CD4-positive, CD25-positive, alpha-beta regulatory T cell (primary cell): Measurements from ENCODE around the gene ABCC10. TPM values are rescaled to one million over a fixed set of nuclear protein-coding genes. Genes with fewer than 3 reads are reported as not detected.
"Not testable (repeated sequence)": the region's sequence is repeated elsewhere in the genome, so short reads cannot be mapped to it uniquely, and the experiment has no call there.

ENCODE experiments used
- ATAC-seq, 2 donors: fragments of 150-1000 bp; cut with Tn5 transposase; one replicate each; pipeline ENCODE4 v1.10.0; 2021; ENCODE audit warnings: low read depth in 2 of 2, moderate number of reproducible peaks in 2 of 2, moderate library complexity in 1 of 2
- DNase-seq, 3 donors: peaks; one replicate each; pipeline versions ENCODE4 v3.0.0 to v3.0.0-alpha.2; 2012 to 2022; ENCODE audit warnings: mixed read lengths in 1 of 3
- H3K27ac ChIP-seq: one replicate; pipeline ENCODE4 v1.7.0; 2013; ENCODE audit warnings: mild to moderate bottlenecking, low read length; ENCODE audit not compliant: insufficient read depth, poor library complexity, severe bottlenecking
- H3K27me3 ChIP-seq: one replicate; pipeline ENCODE4 v1.7.0; 2013; ENCODE audit warnings: low read length; ENCODE audit not compliant: control insufficient read depth, insufficient read depth
- H3K36me3 ChIP-seq: one replicate; pipeline ENCODE4 v1.7.0; 2013; ENCODE audit warnings: mild to moderate bottlenecking, low read length, moderate library complexity; ENCODE audit not compliant: control insufficient read depth, insufficient read depth
- H3K4me1 ChIP-seq: 2 replicates; pipeline ENCODE4 v1.7.0; 2013; ENCODE audit warnings: mild to moderate bottlenecking, low read length; ENCODE audit not compliant: insufficient read depth, control insufficient read depth, poor library complexity, severe bottlenecking
- H3K4me3 ChIP-seq: one replicate; pipeline ENCODE4 v1.7.0; 2013; ENCODE audit warnings: low read depth, mild to moderate bottlenecking, low read length, moderate library complexity
- H3K9me3 ChIP-seq, 2 experiments: 1 replicate in 1 of 2; 2 replicates in 1 of 2; pipeline ENCODE4 v1.7.0; 2013; ENCODE audit warnings: low read length in 2 of 2, mild to moderate bottlenecking in 1 of 2, moderate library complexity in 1 of 2; ENCODE audit not compliant: control insufficient read depth in 2 of 2
- H3K27ac Mint-ChIP-seq, 3 donors: one replicate each; pipeline ENCODE4 v1.8.0; 2020 to 2022; ENCODE audit warnings: mild to moderate bottlenecking in 3 of 3, mixed read lengths in 3 of 3, moderate library complexity in 2 of 3
- H3K27me3 Mint-ChIP-seq: one replicate; pipeline ENCODE4 v1.8.0; 2022; ENCODE audit warnings: mild to moderate bottlenecking, mixed read lengths
- H3K36me3 Mint-ChIP-seq: one replicate; pipeline ENCODE4 v1.8.0; 2020; ENCODE audit warnings: mixed read lengths
- H3K4me1 Mint-ChIP-seq, 4 donors: one replicate each; pipeline ENCODE4 v1.8.0; 2020 to 2022; ENCODE audit warnings: mixed read lengths in 4 of 4, mild to moderate bottlenecking in 1 of 4
- H3K4me3 Mint-ChIP-seq, 4 donors: one replicate each; pipeline ENCODE4 v1.8.0; 2020 to 2022; ENCODE audit warnings: mild to moderate bottlenecking in 4 of 4, mixed read lengths in 4 of 4, moderate library complexity in 3 of 4
- H3K9me3 Mint-ChIP-seq, 7 donors: one replicate each; pipeline ENCODE4 v1.8.0; 2020 to 2022; ENCODE audit warnings: mixed read lengths in 7 of 7, mild to moderate bottlenecking in 3 of 7, moderate library complexity in 2 of 7
- polyA plus RNA-seq, 4 donors: library from polyadenylated mRNA; unstranded; fragments of 300-500 nt; fragmentation: Illumina TruSeq; gene quantifications; one replicate each; pipeline ENCODE4 v1.2.3, GENCODE V29; 2021
- total RNA-seq: library from RNA; stranded (reverse); gene quantifications from one replicate; pipeline ENCODE4 v1.2.3, GENCODE V29; 2022

ABCC10 gene
- total and polyA plus RNA-seq, 5 donors from 2014 or later: 17.9 to 81.7 (median 18.7) TPM

DNA sequence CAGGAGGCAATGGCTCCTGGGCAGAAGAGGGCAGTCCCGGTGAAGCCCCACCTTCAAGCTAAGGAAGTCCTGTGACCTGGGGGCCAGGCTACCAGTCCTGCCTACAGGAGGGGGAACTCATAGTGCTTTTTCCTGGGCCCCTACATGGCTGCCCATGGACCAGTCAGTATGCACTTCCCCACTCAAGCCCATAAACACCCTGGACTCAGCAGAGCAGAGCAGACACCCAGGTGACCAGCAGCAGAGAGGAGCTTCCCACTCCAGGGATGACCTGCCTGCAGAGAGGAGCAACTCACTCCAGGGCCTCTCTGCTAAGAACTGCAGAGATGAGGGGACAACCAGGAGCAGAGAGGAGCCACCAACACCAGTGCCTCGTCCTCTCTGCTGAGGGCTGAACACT, 14.3 kb upstream of the ABCC10 start:
- Histone ChIP-seq H3K27ac (no peak overlapping the region), H3K4me3 (no peak overlapping the region), H3K36me3 (no peaks in the 10 kb centered on the region), H3K4me1 (no peaks in the 10 kb centered on the region), H3K9me3 (no peaks in the 10 kb centered on the region), H3K27me3 (peaks cover 3% of the 10 kb centered on the region)
- no peaks in the 10 kb centered on the region for H3K9me3 Mint-ChIP-seq
- H3K27me3 Mint-ChIP-seq: peaks cover 30% of the 10 kb centered on the region
- no peak for DNase-seq
- no peaks in the 10 kb centered on the region for H3K4me1 Mint-ChIP-seq
- H3K36me3 Mint-ChIP-seq: no peaks in the 10 kb centered on the region
- no peak overlapping the region for H3K27ac Mint-ChIP-seq
- no peak for ATAC-seq
- H3K4me3 Mint-ChIP-seq: no peak overlapping the region

DNA sequence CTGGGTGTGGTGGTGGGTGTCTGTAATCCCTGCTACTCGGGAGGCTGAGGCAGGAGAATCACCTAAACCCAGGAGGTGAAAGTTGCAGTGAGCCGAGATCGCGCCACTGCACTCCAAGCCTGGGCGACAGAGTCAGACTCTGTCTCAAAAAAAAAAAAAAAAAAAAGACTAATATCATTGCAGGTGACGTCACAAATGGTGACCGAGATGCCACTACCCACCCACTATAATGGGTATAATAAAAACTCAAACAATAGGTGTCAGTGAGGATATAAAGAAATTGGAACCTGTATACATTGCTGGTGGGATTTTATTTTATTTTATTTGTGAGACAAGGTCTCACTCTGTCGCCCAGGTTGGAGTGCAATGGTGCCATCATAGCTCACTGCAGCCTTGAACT, 12.1 kb upstream of the ABCC10 start:
- not testable (repeated sequence) for H3K9me3 Mint-ChIP-seq

DNA sequence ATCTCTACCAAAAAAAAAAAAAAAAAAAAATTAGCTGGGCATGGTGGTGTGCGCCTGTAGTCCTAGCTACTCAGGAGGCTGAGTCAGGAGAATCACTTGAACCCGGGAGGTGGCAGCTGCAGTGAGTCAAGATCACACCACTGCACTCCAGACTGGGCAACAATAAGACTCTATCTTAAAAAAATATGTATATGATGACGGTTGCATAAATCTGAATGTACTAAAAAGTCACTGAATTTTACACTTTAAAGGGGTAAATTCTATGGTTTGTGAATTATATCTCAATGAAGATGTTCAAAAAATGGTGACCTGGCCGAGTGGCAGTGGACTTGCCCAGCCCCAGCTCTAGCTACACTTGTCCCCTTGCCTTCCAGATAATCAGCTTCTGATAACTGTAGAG, 10.4 kb upstream of the ABCC10 start:
- Histone ChIP-seq H3K36me3 (no peaks in the 10 kb centered on the region), H3K27ac (no peak overlapping the region), H3K4me3 (no peak overlapping the region), H3K9me3 (no peaks in the 10 kb centered on the region), H3K27me3 (no peaks in the 10 kb centered on the region), H3K4me1 (no peaks in the 10 kb centered on the region)
- Mint-ChIP-seq H3K27me3 (peaks cover 10% of the 10 kb centered on the region), H3K9me3 (peaks cover 0 to 2% (median 0%) of the 10 kb centered on the region in 7 donors), H3K27ac (no peak overlapping the region), H3K4me1 (no peaks in the 10 kb centered on the region), H3K36me3 (no peaks in the 10 kb centered on the region), H3K4me3 (no peak overlapping the region)
- ATAC-seq: no peak
- no peak for DNase-seq

More for the DNA sequence above, 12.1 kb upstream of the ABCC10 start:
- not testable (repeated sequence) for H3K27ac Mint-ChIP-seq, DNase-seq, H3K4me1 Mint-ChIP-seq, H3K4me3 Mint-ChIP-seq, ATAC-seq, H3K4me1 ChIP-seq, H3K4me3 ChIP-seq, H3K27me3 ChIP-seq, H3K36me3 ChIP-seq, H3K9me3 ChIP-seq, H3K27ac ChIP-seq, H3K36me3 Mint-ChIP-seq
- H3K27me3 Mint-ChIP-seq: peaks cover 15% of the 10 kb centered on the region

DNA sequence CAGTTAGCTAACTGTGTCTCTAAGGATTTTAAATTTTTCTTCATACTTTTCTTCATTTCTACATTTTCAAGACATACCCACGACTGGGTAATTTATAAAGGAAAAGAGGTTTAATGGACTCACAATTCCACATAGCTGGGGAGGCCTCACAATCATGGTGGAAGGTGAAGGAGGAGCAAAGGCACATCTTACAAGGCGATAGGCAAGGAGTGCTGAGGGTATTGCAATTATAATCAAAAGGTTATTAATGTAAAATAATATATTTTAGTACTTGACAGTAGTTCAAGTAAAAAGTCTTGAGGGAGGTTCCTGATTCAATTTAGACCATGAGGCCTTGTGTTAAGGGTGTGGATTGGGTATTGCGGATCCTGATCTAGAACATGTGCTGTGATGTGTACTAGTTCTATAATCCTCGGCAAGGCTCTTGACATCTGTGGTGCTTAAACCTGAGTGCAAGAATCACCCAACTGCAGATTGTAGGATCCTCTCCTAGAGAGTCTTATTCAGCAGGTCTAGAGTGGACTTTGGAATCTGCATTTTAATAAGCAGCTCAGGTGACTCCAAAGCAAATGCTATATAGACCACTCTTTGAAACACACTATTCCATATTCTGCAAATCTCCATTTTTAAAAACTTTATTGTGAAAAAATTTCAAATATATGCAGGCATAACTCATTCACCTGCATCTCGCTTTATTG, 7.2 kb upstream of the ABCC10 start:
- Histone ChIP-seq H3K9me3 (no peaks in the 10 kb centered on the region), H3K27ac (no peak overlapping the region), H3K27me3 (no peaks in the 10 kb centered on the region), H3K4me1 (no peaks in the 10 kb centered on the region), H3K36me3 (no peaks in the 10 kb centered on the region), H3K4me3 (no peak overlapping the region)
- Mint-ChIP-seq H3K9me3 (peaks cover 0 to 2% (median 0%) of the 10 kb centered on the region in 7 donors), H3K4me1 (no peaks in the 10 kb centered on the region), H3K4me3 (no peak overlapping the region), H3K36me3 (no peaks in the 10 kb centered on the region), H3K27me3 (peaks cover 9% of the 10 kb centered on the region), H3K27ac (no peak overlapping the region)
- DNase-seq (no peak), ATAC-seq (no peak)

DNA sequence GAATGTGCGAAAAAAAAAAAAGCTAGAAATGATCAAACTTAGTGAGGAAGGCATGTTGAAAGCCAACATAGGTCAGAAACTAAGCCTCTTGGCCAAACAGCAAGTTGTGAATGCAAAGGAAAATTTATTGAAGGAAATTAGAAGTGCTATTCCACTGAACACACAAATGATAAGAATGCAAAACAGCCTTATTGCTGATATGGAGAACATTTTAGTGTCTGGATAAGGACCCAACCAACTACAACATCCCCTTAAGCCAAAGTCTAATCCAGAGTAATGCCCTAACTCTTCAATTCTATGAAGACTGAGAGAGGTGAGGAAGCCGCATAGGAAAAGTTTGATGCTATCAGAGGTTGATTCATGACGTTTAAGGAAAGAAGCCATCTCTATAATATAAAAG, 5.5 kb upstream of the ABCC10 start:
- peak overlapping the region in 1 of 3 donors; percentile 43 for H3K27ac Mint-ChIP-seq

DNA sequence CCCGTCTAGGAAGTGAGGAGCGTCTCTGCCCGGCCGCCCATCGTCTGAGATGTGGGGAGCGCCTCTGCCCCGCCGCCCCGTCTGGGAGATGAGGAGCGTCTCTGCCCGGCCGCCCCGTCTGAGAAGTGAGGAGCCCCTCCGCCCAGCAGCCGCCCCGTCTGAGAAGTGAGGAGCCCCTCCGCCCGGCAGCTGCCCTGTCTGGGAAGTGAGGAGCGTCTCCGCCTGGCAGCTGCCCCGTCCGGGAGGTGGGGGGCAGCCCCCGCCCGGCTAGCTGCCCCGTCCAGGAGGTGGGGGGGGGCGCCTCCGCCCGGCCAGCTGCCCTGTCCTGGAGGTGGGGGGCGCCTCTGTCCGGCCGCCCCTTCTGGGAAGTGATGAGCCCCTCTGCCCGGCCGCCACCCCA, 2.3 kb upstream of the ABCC10 start:
- not testable (repeated sequence) for H3K27me3 Mint-ChIP-seq, H3K4me3 Mint-ChIP-seq, ATAC-seq, H3K27ac Mint-ChIP-seq, H3K9me3 Mint-ChIP-seq, H3K27ac ChIP-seq, H3K36me3 ChIP-seq, H3K9me3 ChIP-seq, H3K27me3 ChIP-seq, H3K4me3 ChIP-seq, H3K36me3 Mint-ChIP-seq, DNase-seq
- peaks cover 13 to 21% (median 16%) of the 10 kb centered on the region in 4 donors for H3K4me1 Mint-ChIP-seq
- H3K4me1 ChIP-seq: peaks cover 18% of the 10 kb centered on the region

More for the DNA sequence above, 5.5 kb upstream of the ABCC10 start:
- no peak overlapping the region for H3K4me3 Mint-ChIP-seq
- H3K36me3 Mint-ChIP-seq: no peaks in the 10 kb centered on the region
- H3K27me3 Mint-ChIP-seq: peaks cover 4% of the 10 kb centered on the region
- Histone ChIP-seq H3K9me3 (no peaks in the 10 kb centered on the region), H3K36me3 (no peaks in the 10 kb centered on the region), H3K4me3 (no peak overlapping the region), H3K27ac (no peak overlapping the region), H3K27me3 (no peaks in the 10 kb centered on the region), H3K4me1 (no peaks in the 10 kb centered on the region)
- no peak for ATAC-seq
- peaks cover 0 to 2% (median 0%) of the 10 kb centered on the region in 7 donors for H3K9me3 Mint-ChIP-seq
- H3K4me1 Mint-ChIP-seq: no peaks in the 10 kb centered on the region
- DNase-seq: no peak

DNA sequence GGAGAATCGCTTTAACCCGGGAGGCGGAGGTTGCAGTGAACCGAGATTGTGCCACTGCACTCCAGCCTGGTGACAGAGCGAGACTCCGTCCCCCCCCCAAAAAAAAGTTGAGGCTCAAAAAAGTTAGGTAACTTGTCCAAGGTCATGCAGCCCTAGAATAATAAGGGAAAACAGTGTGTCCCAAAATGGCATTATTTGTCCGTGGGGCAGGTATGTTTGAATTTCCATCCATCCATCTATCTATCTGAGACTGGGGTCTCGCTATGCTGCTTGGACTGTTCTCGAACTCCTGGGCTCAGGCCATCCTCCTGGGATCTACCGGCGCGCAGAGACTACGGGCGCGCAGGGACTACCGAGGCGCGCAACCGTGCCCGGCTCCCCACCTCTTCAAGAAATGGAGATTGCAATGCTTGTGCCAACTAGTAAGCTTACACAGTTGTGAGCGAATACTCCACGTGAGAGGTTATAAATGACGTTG, 374 bp upstream of the ABCC10 start:
- H3K9me3 ChIP-seq: no peaks in the 10 kb centered on the region
- H3K4me1 ChIP-seq: peaks cover 18% of the 10 kb centered on the region
- H3K9me3 Mint-ChIP-seq: no peaks in the 10 kb centered on the region
- peak overlapping the region; percentile 93 to 99 (median 98) for H3K27ac Mint-ChIP-seq
- peaks cover 13 to 33% (median 21%) of the 10 kb centered on the region in 4 donors for H3K4me1 Mint-ChIP-seq
- H3K4me3 ChIP-seq: peak overlapping the region; percentile 87
- H3K27ac ChIP-seq: peak overlapping the region; percentile 88
- no peaks in the 10 kb centered on the region for H3K27me3 ChIP-seq
- H3K27me3 Mint-ChIP-seq: peaks cover 4% of the 10 kb centered on the region
- DNase-seq: no peak
- H3K36me3 ChIP-seq: peaks cover 6% of the 10 kb centered on the region
- no peak for ATAC-seq
- H3K36me3 Mint-ChIP-seq: no peaks in the 10 kb centered on the region
- peak overlapping the region; percentile 97 for H3K4me3 Mint-ChIP-seq

DNA sequence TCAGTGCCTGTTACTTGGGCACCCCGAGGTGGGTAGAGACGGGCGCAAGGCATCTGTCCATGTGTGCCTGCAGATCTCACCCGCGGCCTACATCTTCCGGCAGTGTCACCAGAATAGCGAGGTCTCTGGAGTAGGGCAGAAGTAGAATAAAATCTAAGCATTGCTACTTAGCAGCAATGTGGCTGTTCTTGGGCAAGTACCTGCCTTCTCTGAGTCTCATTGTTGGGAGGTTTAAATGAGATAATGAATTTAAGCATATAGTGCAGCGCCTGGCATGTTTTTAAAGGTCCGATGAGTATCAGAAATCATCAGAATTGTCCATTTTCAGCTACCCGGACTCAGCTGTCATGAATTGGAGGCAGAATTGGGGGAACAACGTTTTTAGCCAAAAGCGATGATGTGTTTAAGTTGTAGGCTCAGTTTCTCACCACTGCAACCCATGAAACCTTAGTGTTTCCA, 800 bp downstream of the ABCC10 start:
- Mint-ChIP-seq H3K4me1 (peaks cover 13 to 36% (median 23%) of the 10 kb centered on the region in 4 donors), H3K36me3 (no peaks in the 10 kb centered on the region), H3K27me3 (peaks cover 4% of the 10 kb centered on the region), H3K9me3 (no peaks in the 10 kb centered on the region), H3K4me3 (peak overlapping the region; percentile 97), H3K27ac (peak overlapping the region; percentile 62 to 99 (median 98))
- H3K9me3 ChIP-seq: no peaks in the 10 kb centered on the region
- H3K27ac ChIP-seq: peak overlapping the region; percentile 88
- peaks cover 18% of the 10 kb centered on the region for H3K4me1 ChIP-seq
- ATAC-seq (peak in 1 of 2 donors; percentile 36), DNase-seq (no peak)
- H3K36me3 ChIP-seq: peaks cover 18% of the 10 kb centered on the region
- H3K4me3 ChIP-seq: peak overlapping the region; percentile 87
- no peaks in the 10 kb centered on the region for H3K27me3 ChIP-seq
